HG03469 (cell line): ENCODE results near the gene DNER.
"Not testable (repeated sequence)": the region's sequence is repeated elsewhere in the genome, so short reads cannot be mapped to it uniquely, and the experiment has no call there.

Experiments
- ATAC-seq: cut with Tn5 transposase; IDR thresholded peaks from one replicate; pipeline ENCODE4 v1.9.1; 2021; ENCODE audit warnings: mild to moderate bottlenecking, moderate library complexity, moderate number of reproducible peaks; ENCODE audit not compliant: unreplicated experiment

Gene DNER

DNA sequence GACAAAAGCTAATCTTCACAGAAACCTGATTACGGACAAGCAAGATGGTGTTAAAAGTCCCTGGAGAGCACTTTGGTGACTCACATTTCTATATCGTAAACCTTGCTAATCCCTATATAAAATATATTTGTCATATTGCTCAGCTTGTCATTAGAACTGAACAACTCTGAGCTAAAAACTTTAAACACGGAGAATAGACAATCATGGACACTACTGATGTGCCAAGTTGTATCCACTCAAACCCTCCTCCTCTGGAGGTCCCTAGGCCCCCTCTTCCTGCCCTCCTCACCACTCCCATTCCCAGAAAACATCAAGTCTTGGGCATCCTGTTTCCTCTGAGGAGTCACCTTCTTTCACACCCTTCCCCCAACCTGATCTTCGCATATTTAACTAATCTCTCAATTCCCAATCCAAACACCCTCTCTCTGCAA is 304.6 kb downstream of the DNER start:
- ATAC-seq, result no peak

DNA sequence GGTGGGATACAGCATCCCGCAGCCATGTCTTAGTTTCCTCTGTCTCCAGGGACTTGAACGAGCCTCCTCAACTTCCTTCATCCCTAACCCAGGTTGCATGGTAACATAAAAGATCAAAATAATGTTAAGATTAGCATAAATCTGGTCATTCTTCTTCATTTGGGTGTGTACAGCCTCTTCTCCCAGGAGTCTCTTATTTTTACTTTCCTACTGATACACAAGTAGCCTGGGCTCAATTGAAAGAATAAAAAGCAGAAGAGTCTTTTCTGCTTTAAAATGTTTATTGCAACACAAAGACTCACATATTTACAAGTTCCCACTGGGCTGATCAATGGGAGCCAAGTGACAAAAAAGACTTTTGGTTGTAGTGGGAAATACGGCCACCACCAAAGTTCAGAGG is 305.4 kb downstream of the DNER start:
- ATAC-seq, result no peak

DNA sequence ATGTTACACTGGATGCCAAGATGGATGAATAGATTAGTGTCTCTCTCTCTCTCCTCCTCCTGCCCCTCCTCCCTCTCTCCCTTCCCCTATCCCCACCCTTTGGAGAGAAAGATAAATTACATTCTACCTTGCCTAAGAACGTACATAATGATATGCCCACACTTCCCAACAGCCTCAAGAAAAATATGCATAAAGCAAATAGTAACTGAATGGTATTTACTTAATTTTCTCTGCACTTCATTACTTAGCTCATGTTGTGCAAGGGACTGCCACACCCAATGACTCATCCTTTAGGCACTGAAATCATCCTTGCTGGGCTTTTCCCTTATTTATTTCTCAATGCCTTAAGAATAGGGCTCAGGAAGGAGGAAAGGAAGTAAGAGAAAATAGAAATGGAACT is 306.0 kb downstream of the DNER start:
- no peak for ATAC-seq

DNA sequence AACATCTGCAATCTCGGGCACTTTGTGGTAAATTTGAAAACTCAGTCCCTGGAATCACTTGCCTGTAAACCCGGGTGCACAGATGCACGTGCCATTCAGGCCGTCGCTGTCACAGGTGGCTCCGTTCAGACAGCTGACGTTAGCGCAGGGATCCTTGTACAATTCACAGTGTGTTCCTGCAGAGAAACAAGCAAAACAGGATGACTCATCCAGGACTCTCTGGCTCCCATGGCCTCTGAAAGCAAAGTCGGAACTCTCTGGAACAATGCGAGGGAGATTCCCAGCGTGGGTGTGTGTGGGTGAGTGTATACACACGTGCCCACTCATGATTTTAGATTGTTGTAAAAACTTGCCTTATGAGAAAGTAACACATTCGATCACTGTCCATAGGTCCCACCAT is 307.2 kb downstream of the DNER start:
- ATAC-seq, result no peak

DNA sequence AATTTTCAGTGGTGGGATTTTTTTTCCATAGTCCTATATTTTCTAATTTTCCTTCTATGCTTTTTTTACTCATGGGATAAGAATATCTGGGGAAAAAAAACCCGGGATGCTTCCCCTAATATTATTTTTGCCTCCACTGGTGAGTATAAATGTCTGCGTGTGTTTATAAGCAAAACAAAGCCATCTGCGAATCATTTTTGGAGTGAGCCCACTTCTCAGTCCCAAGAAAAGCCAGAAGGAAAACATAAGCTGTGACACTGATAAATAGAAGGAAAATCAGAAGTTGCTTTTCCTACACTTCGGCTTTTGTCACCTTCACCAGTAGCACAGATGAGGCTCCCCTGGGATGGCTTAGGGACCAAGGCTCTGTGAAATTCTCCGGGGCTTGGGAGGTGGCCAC is 308.6 kb downstream of the DNER start:
- no peak for ATAC-seq

DNA sequence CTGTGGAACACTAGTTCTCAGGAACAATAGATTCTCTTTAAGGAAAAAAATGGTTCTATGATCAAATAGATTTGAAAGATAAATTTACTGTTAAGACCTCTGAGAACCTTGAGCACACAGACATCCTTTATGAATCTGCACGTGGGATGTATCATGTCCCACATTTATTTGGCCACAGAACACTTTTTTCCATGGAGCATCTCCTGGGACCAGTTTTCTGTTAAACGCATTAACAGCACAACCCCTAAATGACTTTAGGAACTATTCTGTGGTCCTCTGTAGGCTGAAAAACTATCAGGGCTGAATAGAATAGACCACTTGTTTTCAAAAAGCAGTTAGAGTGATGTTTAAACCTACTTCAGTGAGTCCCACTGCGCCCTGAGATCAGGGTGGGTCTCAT is 311.1 kb downstream of the DNER start:
- ATAC-seq, result no peak

DNA sequence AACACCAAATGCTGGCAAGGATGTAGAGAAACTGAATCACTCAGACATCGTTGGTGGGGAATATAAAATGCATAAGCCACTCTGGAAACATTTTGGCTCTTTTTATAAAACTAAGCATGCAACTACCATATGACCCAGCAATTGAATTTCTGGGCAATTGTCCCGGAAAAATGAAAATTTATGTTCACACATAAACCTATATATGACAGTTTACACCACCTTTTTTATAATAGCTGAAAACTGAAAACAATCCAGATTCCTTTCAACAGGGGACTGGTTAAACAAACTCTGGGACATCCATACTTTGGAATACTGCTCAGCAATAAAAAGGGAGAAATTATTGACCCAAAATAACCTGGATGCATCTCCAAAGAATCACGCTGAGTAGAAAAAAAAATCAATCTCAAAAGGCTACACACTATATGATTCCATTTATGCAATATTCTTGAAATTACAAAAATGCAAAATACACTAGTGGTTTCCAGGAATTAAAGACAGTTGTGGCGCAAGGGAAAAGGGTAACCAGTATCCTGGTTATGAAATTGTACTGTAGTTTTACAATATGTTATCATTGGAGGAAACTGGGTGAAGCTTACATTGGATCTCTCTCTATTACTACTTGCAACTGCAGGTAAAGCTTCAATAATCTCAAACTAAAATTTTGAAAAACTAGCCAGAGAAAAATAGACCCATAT is 313.0 kb downstream of the DNER start:
- no peak for ATAC-seq

DNA sequence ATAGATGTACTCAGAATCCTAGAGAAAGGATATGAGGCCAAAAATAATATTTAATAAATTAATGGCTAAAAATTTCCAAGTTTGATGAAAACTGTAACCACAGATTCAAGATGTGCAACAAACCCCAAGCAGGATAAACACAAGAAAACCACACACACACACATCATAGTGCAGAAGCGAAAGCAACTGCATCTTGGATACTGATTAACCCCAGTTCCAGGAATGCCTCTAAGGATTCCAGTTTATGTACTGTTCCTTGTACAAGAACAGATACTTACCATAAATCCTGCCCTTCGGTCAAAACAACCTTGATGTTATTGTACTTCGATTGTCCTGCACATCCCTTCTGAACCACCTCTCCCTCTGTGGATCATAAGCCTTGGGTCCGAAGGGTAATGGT is 320.4 kb downstream of the DNER start:
- no peak for ATAC-seq

DNA sequence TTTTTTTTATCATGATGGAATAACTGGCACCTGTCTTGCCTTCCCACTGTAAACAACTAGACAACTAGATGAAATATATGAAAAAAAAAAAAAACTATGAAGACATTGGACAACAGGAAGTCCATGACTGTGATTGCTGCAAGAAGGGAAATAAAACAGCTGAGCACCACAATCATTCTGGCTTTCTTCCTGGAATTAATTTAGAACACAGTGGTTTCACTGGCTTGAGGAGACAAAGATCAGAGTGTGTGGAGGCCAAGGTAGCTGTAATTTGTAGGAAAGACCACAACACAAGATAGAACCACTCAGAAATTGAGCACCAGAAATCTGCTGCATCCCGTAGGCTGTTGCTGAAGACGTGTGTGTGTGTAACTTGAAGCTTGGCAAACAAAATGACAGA is 322.2 kb downstream of the DNER start:
- no peak for ATAC-seq

DNA sequence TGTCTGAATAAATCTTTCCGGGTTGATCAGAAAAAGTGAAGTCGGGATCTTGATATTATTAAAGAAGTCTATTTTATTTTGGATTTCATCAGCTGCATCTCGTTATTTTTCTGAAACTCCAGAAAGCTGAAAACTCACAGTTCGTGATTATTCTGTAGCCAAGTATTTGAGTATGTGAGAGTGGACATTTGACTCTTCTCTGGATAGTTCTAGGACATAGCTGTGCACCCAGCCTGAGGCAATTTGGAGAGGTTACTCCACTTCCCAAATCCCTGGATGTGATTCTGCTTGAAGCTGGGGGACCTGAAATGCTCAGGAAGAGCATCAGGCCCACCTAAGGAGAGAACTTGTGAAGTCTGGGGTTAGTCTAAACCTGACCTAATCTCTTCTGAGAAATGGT is 325.6 kb downstream of the DNER start:
- no peak for ATAC-seq

DNA sequence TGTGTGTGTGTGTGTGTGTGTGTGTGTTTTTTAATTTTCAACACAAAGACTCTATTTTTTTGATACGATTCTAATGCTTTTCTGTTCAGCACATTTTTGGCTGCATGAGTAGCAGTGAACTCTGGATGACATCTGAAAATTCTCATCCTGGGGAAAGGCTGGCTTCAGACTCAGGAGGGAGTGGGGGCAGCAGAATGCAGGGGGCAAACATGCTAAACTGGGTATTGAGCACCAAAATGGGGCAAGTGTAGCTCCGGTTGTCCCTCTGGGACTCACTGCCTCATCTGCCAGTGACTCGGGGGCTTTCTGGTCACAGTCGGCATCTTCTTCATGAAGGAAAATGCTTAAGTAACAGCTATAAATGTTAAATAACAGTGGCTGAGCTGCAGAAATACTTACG is 326.5 kb downstream of the DNER start:
- ATAC-seq, result no peak

DNA sequence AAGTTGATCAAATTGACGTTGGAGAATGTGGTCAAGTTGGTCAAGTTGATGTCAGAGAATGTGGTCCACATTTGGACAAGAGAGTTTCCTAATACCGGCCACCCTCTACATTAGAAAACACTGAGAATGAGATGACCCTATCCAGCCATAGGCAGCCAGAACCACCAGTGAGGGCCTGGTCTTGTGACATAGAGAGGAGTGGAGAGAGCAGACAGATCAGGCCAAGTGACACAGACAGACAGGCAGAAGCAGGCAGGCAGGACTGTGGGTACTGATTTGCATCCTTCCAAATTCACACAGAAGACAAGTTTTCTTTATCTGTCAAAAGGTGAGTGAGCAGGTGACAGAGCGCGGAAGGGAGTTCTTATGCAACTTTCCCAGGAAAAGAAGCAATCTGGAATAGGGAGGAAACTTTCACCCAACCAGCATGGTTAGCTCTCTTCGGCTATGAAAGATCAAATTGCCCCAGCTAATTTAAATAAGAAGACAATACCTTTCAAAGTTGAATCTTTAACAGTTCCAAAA is 334.2 kb downstream of the DNER start:
- no peak for ATAC-seq

DNA sequence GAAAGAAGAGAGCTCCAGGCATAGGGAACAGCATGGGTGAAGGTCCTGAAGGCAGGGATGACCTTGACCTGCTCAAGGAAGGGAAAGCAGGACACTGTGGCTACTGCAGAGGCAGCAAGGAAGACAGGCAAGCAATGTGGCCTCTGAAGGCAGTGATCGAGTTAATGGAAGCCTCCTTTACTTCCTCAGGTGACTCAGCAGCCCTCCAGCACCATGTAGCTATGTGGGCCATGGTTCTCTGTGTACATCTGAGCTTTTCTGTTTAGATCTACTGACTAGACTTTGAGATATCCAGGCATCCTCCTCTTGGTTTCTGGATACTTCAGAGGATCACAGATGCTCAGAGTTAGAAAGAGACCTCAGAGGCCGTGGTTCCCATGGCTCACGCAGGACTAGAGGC is 336.0 kb downstream of the DNER start:
- ATAC-seq, result no peak

DNA sequence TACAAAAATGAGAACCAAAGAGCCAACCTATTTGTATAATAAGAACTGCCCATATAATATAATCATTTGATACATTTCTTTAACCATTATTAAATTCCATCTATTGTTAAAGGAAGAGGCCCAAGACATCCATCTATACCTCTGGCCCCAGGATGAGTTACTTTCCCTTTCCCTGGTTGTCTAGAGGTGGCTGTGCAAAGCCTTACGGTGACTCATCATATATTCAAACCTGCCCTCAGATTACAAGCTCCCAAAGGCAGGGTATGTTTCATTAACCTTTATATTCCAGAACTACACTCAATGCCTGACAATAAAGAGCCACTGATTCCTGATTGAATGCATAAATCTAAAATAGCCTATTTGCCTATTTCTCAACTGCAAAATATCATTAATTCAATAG is 337.5 kb downstream of the DNER start:
- ATAC-seq, result no peak

DNA sequence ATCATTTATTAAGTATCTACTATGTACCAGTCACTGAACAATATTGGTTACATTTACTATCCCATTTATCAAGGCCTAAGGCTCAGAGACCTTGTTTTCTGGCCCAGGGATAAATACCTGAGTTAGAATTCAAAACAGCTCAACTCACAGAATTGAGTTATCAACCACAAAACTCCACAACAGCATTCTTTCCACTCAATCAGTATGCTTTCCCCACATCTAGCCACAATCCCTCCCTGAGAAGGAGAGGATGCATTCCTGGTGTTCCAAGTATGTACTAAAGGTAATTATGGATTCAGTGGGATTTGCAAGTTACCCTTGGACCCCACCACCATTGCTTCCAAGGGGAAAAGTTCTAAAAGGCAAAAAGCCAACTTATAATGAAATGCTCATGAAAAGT is 339.1 kb downstream of the DNER start:
- ATAC-seq, result no peak

DNA sequence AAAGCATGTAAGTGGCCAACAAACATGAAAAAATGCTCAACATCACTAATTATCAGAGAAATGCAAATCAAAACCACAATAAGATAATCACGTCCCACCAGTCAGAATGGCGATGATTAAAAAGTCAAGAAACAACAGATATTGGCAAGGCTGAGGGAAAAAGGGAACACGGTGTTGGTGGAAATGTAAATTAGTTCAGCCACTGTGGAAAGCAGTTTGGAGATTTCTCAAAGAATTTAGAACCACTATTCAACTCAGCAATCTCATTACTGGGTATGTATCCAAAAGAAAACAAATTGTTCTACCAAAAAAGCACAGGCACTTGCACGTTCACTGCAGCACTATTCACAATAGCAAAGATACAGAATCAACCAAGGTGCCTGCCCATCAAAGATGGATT is 341.0 kb downstream of the DNER start:
- not testable (repeated sequence) for ATAC-seq

DNA sequence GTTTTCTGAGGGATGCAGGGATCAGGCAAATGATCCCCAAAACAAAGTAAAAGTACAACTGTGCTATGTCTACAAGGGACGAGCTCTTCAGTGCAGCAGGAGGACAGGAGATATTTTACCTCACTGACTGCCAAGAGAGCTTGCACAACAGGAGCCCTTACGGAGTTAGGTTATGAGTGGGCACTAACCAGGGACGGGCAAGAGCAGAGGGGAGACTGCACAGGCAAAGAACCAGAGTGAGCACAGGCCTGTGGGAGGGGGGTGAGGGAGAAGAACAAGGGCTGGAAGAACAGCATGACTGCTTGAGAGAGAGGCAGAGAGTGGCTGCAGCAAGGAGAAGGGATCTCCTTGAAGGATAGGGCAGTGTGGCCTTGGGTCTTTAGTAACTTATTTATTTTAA is 342.1 kb downstream of the DNER start:
- no peak for ATAC-seq

DNA sequence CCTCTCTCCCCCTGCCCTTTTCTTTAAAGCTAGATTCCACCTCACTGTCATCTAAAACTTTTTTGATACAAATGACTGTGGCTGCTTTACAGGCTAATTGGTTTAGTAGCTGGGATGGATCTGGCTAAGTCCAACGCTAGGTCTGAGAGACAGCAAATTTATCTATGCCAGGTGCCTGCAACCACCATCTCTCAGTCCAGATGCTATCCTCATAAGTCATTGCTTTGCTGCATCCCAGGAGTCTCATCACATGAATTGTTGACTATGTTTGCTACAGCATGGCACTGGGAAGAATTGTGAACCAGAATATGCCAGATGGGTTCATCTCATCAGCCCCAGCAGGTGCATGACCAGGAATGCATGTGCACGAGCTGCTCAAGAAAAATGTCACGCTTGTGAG is 343.3 kb downstream of the DNER start:
- ATAC-seq, result no peak

DNA sequence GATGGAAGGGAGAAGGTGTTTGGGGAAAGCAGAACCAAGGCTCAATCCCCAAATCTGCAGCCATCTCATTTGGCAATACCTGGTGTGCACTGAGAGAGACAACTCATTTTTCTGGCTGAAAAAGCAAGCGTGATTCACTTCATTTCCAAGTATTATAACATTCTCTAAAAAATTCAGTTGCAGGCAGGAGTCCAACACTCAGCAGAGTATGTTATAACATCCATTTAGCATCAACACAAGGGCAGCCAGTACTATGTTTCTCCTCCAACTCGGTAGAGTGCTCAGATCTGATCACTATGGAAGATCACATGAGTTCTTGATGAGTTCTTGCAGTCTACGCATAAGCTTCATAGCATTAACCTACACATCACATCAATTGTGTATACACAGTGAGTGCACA is 343.8 kb downstream of the DNER start:
- no peak for ATAC-seq

DNA sequence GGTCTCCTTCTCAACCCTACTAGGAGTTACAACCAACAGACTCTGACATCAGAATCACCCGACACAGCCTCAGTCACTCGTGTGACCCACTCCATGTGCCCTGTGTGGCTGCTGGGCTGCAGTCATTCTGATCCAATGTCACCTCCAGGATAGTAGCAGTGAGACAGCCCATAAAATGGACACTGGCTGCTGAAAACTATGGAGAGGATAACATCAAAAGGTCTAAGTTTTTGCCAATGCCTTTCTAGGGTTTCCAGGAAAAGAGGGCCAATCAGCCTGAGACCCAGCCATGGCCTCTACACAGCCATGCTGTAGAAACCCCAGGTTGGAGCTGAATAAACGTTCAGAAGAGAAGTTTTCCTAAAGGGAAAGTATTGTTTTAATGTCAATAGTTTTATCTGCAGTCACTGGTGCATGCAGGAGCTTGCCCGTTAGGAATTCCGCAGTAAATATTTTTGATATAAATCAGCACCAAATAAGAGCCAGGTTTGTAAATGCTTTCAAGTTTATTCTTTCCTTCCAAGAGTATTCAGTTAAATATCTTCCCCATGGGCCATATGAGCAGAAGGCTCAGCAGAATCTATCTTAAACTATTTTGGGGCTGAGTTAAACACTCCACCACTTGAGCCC is 351.1 kb downstream of the DNER start:
- no peak for ATAC-seq

DNA sequence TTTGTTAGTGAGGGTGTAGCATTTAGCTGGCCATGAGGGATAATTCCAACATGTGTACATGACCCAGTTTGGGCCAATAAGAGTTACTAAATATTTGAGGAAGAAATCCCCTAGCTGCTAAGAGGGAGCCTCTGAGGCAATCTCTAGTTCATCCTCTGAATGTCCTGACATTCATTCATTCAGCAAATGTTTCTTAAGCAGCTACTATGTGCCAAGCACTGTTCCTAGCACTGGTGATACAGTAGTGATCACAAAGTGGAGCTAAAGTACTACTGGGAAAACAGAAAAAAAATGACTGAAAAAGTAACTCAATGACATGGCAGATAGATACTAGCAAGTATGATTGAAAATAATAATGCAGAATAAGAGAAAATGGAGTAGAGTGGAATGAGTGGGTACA is 363.5 kb downstream of the DNER start:
- ATAC-seq, result no peak

DNA sequence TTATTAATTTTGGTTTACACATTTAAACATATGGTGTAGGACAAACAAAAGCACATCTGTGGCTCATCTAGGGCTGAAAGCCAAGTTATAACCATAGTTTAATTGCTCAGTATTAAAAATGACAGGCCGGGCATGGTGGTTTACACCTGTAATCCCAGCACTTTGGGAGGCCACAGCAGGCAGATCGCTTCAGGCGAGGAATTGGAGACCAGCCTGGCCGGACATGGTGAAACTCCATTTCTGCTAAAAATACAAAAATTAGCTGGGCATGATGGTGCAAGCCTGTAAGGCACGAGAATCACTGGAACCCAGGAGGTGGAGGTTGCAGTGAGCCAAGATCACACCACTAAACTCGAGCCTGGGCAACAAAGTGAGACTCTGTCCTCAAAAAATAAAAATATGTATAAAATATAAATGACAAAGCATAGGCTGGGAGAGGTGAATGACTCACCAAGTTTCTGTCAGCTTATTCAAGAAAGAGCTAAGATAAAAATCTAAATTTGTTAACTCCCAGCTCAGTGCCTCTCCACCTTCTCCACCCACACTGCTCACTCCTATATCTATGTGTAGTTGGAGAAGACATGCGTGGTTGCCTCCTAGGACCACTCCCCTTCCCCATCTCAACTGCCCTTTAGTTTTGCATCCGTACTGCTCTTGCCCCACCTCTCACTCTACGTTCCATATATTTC is 364.1 kb downstream of the DNER start:
- ATAC-seq, result no peak
